Measurements from ENCODE around the gene CLEC7A. TPM values are rescaled to one million over a fixed set of nuclear protein-coding genes. Genes with fewer than 3 reads are reported as not detected.

The CLEC7A gene
- total RNA-seq, 4 donors from 2014 or later, result 1.7 to 9.4 (median 3.2) TPM

DNA sequence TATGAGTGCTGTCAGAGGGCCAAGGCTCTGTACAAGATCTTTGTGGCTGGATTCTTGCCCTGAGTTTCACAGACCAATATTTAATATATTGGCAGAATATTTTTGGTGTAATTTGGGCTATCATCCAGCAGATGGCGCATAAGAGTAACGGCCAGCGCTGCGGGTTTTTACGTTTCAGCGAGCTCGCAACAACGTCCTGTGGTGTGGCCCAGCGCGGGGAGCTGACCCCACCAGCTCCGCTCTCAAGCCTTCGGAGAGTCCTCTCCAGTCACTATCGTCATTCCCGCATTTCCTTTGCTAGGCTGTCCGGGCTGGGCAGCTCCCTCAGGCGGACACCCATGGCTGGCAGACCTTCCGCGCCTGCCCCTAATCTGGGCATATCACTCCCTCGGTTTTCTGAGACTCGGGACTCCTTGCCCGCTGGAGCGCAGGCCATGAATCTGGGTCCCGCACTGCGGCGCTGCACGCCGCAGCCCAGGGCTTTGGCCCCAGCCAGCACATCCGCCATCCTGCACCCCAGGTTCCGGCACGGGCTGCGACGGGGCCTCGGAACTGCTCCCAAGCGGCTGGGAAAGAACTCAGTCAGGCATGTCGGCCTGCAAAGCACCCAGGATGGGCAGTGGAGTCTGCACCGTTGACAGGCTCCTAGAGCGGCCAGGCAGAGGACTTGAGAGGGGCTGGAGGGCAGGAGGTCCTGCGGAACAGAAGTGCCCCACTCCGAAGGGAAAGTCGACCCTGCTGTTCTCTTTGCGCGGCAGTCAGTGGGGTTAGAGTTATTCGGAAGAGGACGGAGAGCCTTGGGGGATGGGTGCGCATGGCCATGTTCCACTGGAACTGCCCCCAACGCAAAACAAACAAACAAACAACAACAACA is 23.5 kb upstream of the CLEC7A start:
- H3K36me3 ChIP-seq, result no peaks in the 10 kb centered on the region
- intact Hi-C loops (cut with DNase I), result loop anchor here (2.0 to 10.0 kb wide), 2 partner anchors 37 to 61 kb away; partner anchors contain the start of gene GABARAPL1
- H3K27me3 ChIP-seq, result no peaks in the 10 kb centered on the region
- WGBS, result 8% methylated on average over 23 of the region's 46 CpGs
- no peaks in the 10 kb centered on the region for H3K9me3 ChIP-seq
- H3K27ac ChIP-seq (replicated peaks in 1 of 4), result peak overlapping the region; percentile 75 to 85 (median 81)
- H3K4me3 ChIP-seq, result peak overlapping the region; percentile 55 to 65 (median 59)
- peaks cover 8 to 14% (median 13%) of the 10 kb centered on the region in 4 donors for H3K4me1 ChIP-seq
- TF ChIP-seq POLR2AphosphoS5 (IDR thresholded peaks at IDR 0.05) (peak; percentile 60 to 63), EP300 (IDR thresholded peaks at IDR 0.05) (no peak), CTCF (IDR thresholded peaks at IDR 0.05) (peak; percentile 81 to 84 (median 84)), POLR2A (IDR thresholded peaks at IDR 0.05; ENCODE audit: low read depth) (no peak)
- DNase-seq (ENCODE audit: extremely low spot score), result peak; percentile 92

GRCh38 chr12:10151621-10152020 is 21.6 kb upstream of the CLEC7A start:
- Histone ChIP-seq H3K27ac (replicated peaks in 1 of 4) (no peak overlapping the region), H3K36me3 (no peaks in the 10 kb centered on the region), H3K4me3 (no peak overlapping the region), H3K4me1 (peaks cover 8 to 14% (median 13%) of the 10 kb centered on the region in 4 donors), H3K27me3 (no peaks in the 10 kb centered on the region), H3K9me3 (no peaks in the 10 kb centered on the region)
- intact Hi-C loops (cut with DNase I), result loop anchor here (2.0 to 10.0 kb wide), 2 partner anchors 39 to 63 kb away; partner anchors contain the start of gene GABARAPL1
- 86% methylated on average over 2 of the region's 2 CpGs for WGBS
- TF ChIP-seq POLR2AphosphoS5 (IDR thresholded peaks at IDR 0.05) (no peak), POLR2A (IDR thresholded peaks at IDR 0.05; ENCODE audit: low read depth) (no peak), EP300 (IDR thresholded peaks at IDR 0.05) (no peak), CTCF (IDR thresholded peaks at IDR 0.05) (no peak)
- no peak for DNase-seq (ENCODE audit: extremely low spot score)

DNA sequence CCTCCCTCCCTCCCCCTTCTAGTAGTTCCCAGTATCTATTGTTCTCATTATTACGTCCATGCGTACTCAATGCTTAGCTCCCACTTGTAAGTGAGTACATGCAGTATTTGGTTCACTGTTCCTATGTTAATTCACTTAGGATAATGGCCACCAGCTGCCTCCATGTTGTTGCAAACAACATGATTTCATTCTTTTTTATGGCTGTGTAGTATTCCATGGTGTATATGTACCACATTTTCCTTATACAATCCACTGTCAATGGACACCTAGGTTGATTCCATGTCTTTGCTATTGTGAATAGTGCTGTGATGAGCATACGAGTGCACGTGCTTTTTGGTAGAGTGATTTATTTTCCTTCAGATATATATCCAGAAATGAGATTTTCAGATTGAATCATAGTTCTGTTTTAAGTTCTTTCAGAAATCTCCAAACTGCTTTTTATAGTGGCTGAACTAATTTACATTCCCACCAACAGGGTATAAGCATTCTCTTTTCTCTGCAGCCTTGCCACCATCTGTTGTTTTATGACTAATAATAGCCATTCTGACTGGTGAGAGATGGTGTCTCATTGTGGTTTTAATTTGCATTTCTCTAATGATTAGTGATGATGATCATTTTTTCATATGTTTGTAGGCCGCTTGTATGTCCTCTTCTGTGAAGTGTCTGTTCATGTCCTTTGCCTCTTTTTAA is 17.9 kb upstream of the CLEC7A start:
- H3K27ac ChIP-seq (replicated peaks in 1 of 4), result no peak overlapping the region
- 93% methylated on average over 5 of the region's 5 CpGs for WGBS
- intact Hi-C loops (cut with DNase I), result no loop called here
- peaks cover 2 to 10% (median 5%) of the 10 kb centered on the region in 4 donors for H3K4me1 ChIP-seq
- DNase-seq (ENCODE audit: extremely low spot score), result no peak
- TF ChIP-seq EP300 (IDR thresholded peaks at IDR 0.05) (no peak), CTCF (IDR thresholded peaks at IDR 0.05) (no peak), POLR2AphosphoS5 (IDR thresholded peaks at IDR 0.05) (no peak), POLR2A (IDR thresholded peaks at IDR 0.05; ENCODE audit: low read depth) (no peak)
- H3K27me3 ChIP-seq, result no peaks in the 10 kb centered on the region
- no peak overlapping the region for H3K4me3 ChIP-seq
- H3K9me3 ChIP-seq, result no peaks in the 10 kb centered on the region
- H3K36me3 ChIP-seq, result no peaks in the 10 kb centered on the region

DNA sequence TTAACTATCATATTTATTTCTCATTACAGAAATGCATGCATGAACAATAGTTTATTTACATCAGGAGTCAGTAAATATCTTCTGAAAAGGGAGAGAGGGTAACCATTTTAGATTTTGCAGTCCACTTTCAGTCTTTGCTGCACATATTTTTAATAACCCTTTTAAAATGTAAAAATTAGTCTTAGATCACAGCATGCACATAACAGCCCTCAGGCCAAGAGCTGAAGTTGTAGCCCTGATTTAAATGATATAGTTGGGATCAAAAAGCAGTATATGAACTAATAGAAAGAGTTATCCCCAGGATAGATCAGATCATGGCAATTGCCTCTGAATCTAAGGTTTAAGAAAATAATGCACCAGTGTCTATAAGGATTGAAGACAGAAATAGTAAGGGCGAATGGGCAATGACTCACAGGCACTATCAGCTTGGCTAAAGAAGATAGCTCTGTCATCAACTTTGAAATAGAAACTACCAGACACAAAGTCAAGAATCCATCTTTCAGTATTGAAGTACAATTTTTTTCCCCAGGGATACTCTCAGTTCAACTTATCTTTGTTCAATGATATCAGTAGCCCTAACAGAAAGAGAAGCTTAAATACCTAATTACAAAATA is 13.1 kb upstream of the CLEC7A start:
- no peaks in the 10 kb centered on the region for H3K9me3 ChIP-seq
- no peak overlapping the region for H3K27ac ChIP-seq (replicated peaks in 1 of 4)
- 0% methylated on average over 1 of the region's 1 CpG for WGBS
- H3K4me3 ChIP-seq, result no peak overlapping the region
- no peak for TF ChIP-seq POLR2A (IDR thresholded peaks at IDR 0.05; ENCODE audit: low read depth)
- TF ChIP-seq CTCF (IDR thresholded peaks at IDR 0.05), result no peak
- no peak for TF ChIP-seq EP300 (IDR thresholded peaks at IDR 0.05)
- TF ChIP-seq POLR2AphosphoS5 (IDR thresholded peaks at IDR 0.05), result no peak
- intact Hi-C loops (cut with DNase I), result loop anchor here (5.0 kb wide), 1 partner anchor 391 kb away; no protein-coding TSS in a partner anchor
- no peaks in the 10 kb centered on the region for H3K27me3 ChIP-seq
- no peak for DNase-seq (ENCODE audit: extremely low spot score)
- no peaks in the 10 kb centered on the region for H3K36me3 ChIP-seq
- peaks cover 0 to 14% (median 6%) of the 10 kb centered on the region in 4 donors for H3K4me1 ChIP-seq
